ENCODE results near the gene MAP3K4.

Gene MAP3K4

DNA sequence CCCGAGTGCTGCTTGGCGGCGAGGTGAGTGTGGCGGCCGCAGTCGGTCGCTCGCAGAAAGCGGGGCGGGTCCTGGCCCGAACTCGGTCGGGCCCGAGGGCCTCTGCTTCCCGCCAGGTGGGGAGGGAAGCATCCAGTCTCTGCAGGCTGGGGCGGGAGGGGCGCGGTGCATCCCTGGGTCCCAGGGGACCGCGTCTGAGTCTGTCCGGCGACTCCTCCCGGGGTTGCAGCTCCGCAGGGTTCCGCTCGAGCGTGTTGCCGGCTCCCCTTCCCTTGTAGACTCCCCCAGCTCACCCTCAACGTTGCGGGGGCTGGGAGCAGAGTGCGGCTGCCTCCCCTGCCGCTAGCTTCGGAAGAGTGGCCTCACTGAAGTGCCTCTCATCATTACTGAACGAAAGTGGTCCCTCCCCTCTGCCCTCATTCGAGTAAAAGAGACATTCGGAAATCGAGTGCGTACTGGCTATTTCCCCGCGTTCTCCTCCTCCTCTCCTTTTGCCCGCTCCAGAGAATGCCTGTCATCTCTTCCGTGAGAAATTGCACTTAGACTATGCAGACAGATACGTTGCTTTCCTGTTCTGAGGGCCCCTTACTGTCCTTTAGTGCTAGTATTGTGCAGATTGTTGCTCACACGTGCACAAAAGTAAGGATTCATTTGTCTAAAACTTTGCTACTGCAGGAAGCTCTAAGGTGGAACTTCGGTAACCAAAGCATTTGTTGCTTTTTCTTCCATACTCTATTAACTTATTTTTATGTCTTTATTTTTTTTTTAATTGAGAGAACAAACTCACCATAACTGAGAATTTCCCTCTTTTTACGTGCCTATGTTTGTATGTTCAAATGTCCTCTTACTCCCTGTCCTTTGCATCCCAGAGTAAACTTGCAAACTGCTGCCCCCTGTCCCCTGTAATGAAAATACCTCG lies 751 bp downstream of the MAP3K4 start:
- H3K4me3 ChIP-seq (replicated peaks; ENCODE audit: low read depth, low read length): peak overlapping the region; percentile 70
- TF ChIP-seq CTCF (IDR thresholded peaks at IDR 0.05; ENCODE audit: low read depth, low read length, missing control alignments): peak; percentile 74
- DNase-seq (ENCODE audit: extremely low read depth, low read depth): peak; percentile 60

DNA sequence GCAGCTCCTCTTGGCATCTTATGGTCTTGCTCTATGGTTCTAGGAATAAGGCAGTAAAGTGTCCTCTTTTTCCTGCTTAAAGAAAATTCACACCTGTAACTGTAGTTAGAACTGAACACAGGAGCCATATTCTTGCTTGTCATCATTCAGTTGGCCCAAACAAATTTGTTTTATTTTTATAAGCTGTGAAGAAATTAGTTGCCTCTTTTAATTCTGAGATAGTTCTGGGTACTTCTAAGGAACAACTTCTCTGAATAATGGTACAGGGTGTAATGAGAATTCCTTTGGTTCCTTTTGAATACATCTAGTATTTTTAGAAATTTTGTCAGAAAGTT lies 1.4 kb downstream of the MAP3K4 start:
- H3K4me3 ChIP-seq (replicated peaks; ENCODE audit: low read depth, low read length): peak overlapping the region; percentile 70
- TF ChIP-seq CTCF (IDR thresholded peaks at IDR 0.05; ENCODE audit: low read depth, low read length, missing control alignments): no peak
- DNase-seq (ENCODE audit: extremely low read depth, low read depth): no peak

DNA sequence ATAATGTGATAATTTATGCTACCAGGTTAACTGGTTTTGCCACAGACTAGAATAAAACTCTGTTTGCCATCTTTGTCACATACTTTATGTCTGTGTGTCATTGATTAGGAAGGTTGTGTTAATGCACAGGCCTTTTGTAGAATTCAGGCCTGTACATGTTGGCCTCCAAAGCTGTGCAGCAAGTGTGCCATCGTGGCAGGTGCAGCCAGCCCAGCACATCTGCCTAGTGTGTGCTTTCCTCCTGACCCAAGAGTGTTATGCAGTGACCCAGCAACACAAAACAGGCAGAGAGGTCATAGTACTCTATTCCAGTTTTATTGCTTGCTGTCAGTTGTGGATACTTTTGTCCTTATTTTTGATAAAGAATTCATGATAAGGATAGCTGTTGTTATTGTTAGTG lies 3.7 kb downstream of the MAP3K4 start:
- DNase-seq (ENCODE audit: extremely low read depth, low read depth): no peak
- no peak overlapping the region for H3K4me3 ChIP-seq (replicated peaks; ENCODE audit: low read depth, low read length)
- TF ChIP-seq CTCF (IDR thresholded peaks at IDR 0.05; ENCODE audit: low read depth, low read length, missing control alignments): no peak

DNA sequence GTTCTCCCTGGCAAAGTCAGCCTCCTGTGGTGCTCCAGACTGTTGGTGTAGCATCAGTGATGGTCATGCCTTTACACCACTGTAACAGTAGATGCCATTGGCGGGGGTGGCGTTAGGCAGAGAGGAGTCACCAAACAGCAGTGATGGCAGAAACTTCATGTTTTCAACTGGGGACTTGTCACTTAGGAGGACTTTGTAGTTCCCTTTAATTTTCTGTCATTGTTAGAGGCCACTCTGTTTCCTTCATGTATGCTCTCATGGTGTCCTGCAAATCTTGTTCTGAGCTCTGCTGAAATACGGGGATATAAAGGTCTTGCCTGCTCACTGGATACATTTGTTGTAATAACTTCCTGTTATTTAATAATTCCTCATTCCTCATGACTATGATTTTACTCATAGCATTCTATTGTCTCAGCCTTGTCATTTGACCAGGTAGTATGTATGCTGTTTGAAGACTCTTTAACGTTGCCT lies 4.6 kb downstream of the MAP3K4 start:
- DNase-seq (ENCODE audit: extremely low read depth, low read depth): no peak
- no peak for TF ChIP-seq CTCF (IDR thresholded peaks at IDR 0.05; ENCODE audit: low read depth, low read length, missing control alignments)
- no peak overlapping the region for H3K4me3 ChIP-seq (replicated peaks; ENCODE audit: low read depth, low read length)

GRCh38 chr6:160998217-160998616 lies 6.6 kb downstream of the MAP3K4 start:
- no peak for TF ChIP-seq CTCF (IDR thresholded peaks at IDR 0.05; ENCODE audit: low read depth, low read length, missing control alignments)
- DNase-seq (ENCODE audit: extremely low read depth, low read depth): no peak
- H3K4me3 ChIP-seq (replicated peaks; ENCODE audit: low read depth, low read length): no peak overlapping the region

DNA sequence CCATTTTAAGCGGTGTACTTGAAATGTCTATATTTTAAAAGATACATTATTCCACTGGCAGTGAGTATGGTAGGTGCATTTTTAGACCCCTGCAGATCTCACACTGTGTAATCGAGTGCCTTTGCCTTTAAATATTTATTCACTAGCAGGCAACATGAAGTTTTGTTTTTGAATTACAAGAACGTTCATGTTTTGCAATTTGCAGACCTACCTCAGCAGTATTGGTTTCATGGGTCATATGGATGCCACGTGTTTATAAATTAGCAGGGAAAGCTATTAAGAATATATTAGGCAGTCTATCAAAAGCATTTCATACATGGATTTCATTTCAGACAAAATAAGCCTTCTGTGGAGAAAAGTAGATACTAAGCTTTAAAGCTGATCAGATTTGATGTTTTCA lies 7.2 kb downstream of the MAP3K4 start:
- no peak for DNase-seq (ENCODE audit: extremely low read depth, low read depth)
- no peak overlapping the region for H3K4me3 ChIP-seq (replicated peaks; ENCODE audit: low read depth, low read length)
- TF ChIP-seq CTCF (IDR thresholded peaks at IDR 0.05; ENCODE audit: low read depth, low read length, missing control alignments): no peak

Measured in HFF-Myc (cell line).